Urothelium cell line (cell line): ENCODE data around the gene C12orf57.
A peak's percentile ranks its signal among the peaks of the same experiment; 100 is the strongest.

Experiments used
- DNase-seq: peaks from one replicate; pipeline ENCODE4 v3.0.0; 2011; ENCODE audit warnings: low spot score, mixed read lengths
- FAIRE-seq: peaks from 2 replicates; lab custom pipeline; 2011; peaks lifted over from hg19 to GRCh38; lab: Jason Lieb, UNC

Gene C12orf57

GRCh38 chr12:6963016-6963731 is 19.4 kb downstream of the C12orf57 start:
- no peak for DNase-seq
- FAIRE-seq: no peak

GRCh38 chr12:6963791-6964413 is 20.1 kb downstream of the C12orf57 start:
- DNase-seq (no peak), FAIRE-seq (no peak)

- DNase-seq: no peak
- no peak for FAIRE-seq
Measured at GRCh38 chr12:6964605-6965025, 20.8 kb downstream of the C12orf57 start.

- peak; percentile 81 for DNase-seq
- FAIRE-seq: no peak
Measured at GRCh38 chr12:6965026-6965661, 21.3 kb downstream of the C12orf57 start.

- FAIRE-seq (no peak), DNase-seq (no peak)
Measured at GRCh38 chr12:6965714-6966113, 21.9 kb downstream of the C12orf57 start.

- DNase-seq: no peak
- no peak for FAIRE-seq
Measured at GRCh38 chr12:6966351-6966750, 22.5 kb downstream of the C12orf57 start.

GRCh38 chr12:6967651-6968100 is 23.9 kb downstream of the C12orf57 start:
- FAIRE-seq (no peak), DNase-seq (no peak)

GRCh38 chr12:6968426-6968825 is 24.6 kb downstream of the C12orf57 start:
- no peak for FAIRE-seq
- DNase-seq: no peak

GRCh38 chr12:6970096-6970527 is 26.3 kb downstream of the C12orf57 start:
- DNase-seq: no peak
- no peak for FAIRE-seq

- no peak for FAIRE-seq
Measured at GRCh38 chr12:6974180-6974579, 30.4 kb downstream of the C12orf57 start.

GRCh38 chr12:6975297-6976032 is 31.6 kb downstream of the C12orf57 start:
- no peak for DNase-seq

More at GRCh38 chr12:6974180-6974579, 30.4 kb downstream of the C12orf57 start:
- DNase-seq: no peak

GRCh38 chr12:6977653-6978052 is 33.8 kb downstream of the C12orf57 start:
- DNase-seq (no peak), FAIRE-seq (no peak)

More at GRCh38 chr12:6975297-6976032, 31.6 kb downstream of the C12orf57 start:
- no peak for FAIRE-seq

GRCh38 chr12:6978188-6978587 is 34.4 kb downstream of the C12orf57 start:
- no peak for FAIRE-seq
- no peak for DNase-seq

GRCh38 chr12:6978611-6979011 is 34.8 kb downstream of the C12orf57 start:
- no peak for DNase-seq
- no peak for FAIRE-seq

- no peak for FAIRE-seq
Measured at GRCh38 chr12:6979021-6979420, 35.2 kb downstream of the C12orf57 start.

GRCh38 chr12:6979453-6979852 is 35.6 kb downstream of the C12orf57 start:
- FAIRE-seq (no peak), DNase-seq (no peak)

More at GRCh38 chr12:6979021-6979420, 35.2 kb downstream of the C12orf57 start:
- no peak for DNase-seq

- DNase-seq: no peak
- FAIRE-seq: no peak
Measured at GRCh38 chr12:6980075-6980474, 36.3 kb downstream of the C12orf57 start.

- no peak for DNase-seq
- FAIRE-seq: no peak
Measured at GRCh38 chr12:6980740-6981139, 36.9 kb downstream of the C12orf57 start.

- no peak for FAIRE-seq
- no peak for DNase-seq
Measured at GRCh38 chr12:6981152-6982052, 37.6 kb downstream of the C12orf57 start.

GRCh38 chr12:6982532-6982931 is 38.7 kb downstream of the C12orf57 start:
- DNase-seq: no peak
- no peak for FAIRE-seq
